IMR-90 (cell line): Measurements from ENCODE around the gene CUL3. TPM values are rescaled to one million over a fixed set of nuclear protein-coding genes. Genes with fewer than 3 reads are reported as not detected.

Experiments
- ATAC-seq: fragments of 200-7000 bp; cut with Tn5 transposase; 2 replicates; pipeline ENCODE4 v1.9.1; 2020; ENCODE audit warnings: low read depth, mild to moderate bottlenecking, moderate library complexity
- BruUV-seq: library from RNA; stranded (reverse); fragments of 400-500 nt; replicated peaks from 2 replicates; lab custom pipeline; 2021; lab: Mats Ljungman, UMichigan
- CTCF ChIA-PET: fragments of 300-600 bp; formaldehyde crosslinking; extraction: SDS; loops from one replicate; lab custom pipeline; 2021; ENCODE audit warnings: antibody characterized with exemption; lab: Yijun Ruan, JAX
- POLR2A ChIA-PET: fragments of 300-600 bp; sonication (Branson Sonifier 250); formaldehyde crosslinking; loops from one replicate; lab custom pipeline; 2022; ENCODE audit warnings: antibody characterized with exemption; ENCODE audit not compliant: unreplicated experiment; lab: Charles Lee
- DNase-seq: peaks from one replicate; pipeline ENCODE4 v3.0.0; 2013
- H2AFZ ChIP-seq: replicated peaks from 2 replicates; pipeline ENCODE3; 2013; ENCODE audit warnings: low read length, mild to moderate bottlenecking; ENCODE audit not compliant: poor library complexity
- H2AK5ac ChIP-seq: 2 replicates; pipeline ENCODE4 v1.6.1; 2013; ENCODE audit warnings: low read depth, low read length, inconsistent platforms
- H2AK9ac ChIP-seq: replicated peaks from 2 replicates; pipeline ENCODE3; 2013; ENCODE audit warnings: mild to moderate bottlenecking, low read depth, low read length, moderate library complexity; ENCODE audit not compliant: poor library complexity
- H2BK120ac ChIP-seq: 2 replicates; pipeline ENCODE4 v1.6.1; 2013; ENCODE audit warnings: low read depth, low read length, inconsistent platforms
- H2BK15ac ChIP-seq: 3 replicates; pipeline ENCODE4 v1.6.1; 2013; ENCODE audit warnings: low read depth, low read length, inconsistent platforms
- H2BK20ac ChIP-seq: 2 replicates; pipeline ENCODE4 v1.6.1; 2013; ENCODE audit warnings: low read depth, mild to moderate bottlenecking, inconsistent platforms, low read length, moderate library complexity
- H2BK5ac ChIP-seq: 2 replicates; pipeline ENCODE4 v1.6.1; 2013; ENCODE audit warnings: mild to moderate bottlenecking, low read depth, low read length, inconsistent platforms; ENCODE audit not compliant: poor library complexity, severe bottlenecking
- H3K14ac ChIP-seq: replicated peaks from 2 replicates; pipeline ENCODE4 v1.6.1; 2013; ENCODE audit warnings: low read depth, low read length, inconsistent platforms
- H3K18ac ChIP-seq: 2 replicates; pipeline ENCODE4 v1.6.1; 2013; ENCODE audit warnings: low read depth, low read length, control low read depth
- H3K23ac ChIP-seq: 2 replicates; pipeline ENCODE4 v1.6.1; 2013; ENCODE audit warnings: low read depth, low read length, inconsistent platforms
- H3K27ac ChIP-seq: 2 replicates; pipeline ENCODE4 v1.5.1; 2013; ENCODE audit warnings: mild to moderate bottlenecking, control low read depth, low read length; ENCODE audit not compliant: insufficient read depth
- H3K27me3 ChIP-seq: 2 replicates; pipeline ENCODE4 v1.6.1; 2013; ENCODE audit warnings: low read length; ENCODE audit not compliant: control insufficient read depth, insufficient read depth
- H3K36me3 ChIP-seq: 2 replicates; pipeline ENCODE4 v1.6.1; 2013; ENCODE audit warnings: low read length, mixed read lengths; ENCODE audit not compliant: control insufficient read depth, insufficient read depth
- H3K4ac ChIP-seq: 2 replicates; pipeline ENCODE4 v1.6.1; 2013; ENCODE audit warnings: low read depth, low read length, inconsistent platforms
- H3K4me1 ChIP-seq: 2 replicates; pipeline ENCODE4 v1.6.1; 2013; ENCODE audit warnings: low read length, mixed read lengths; ENCODE audit not compliant: control insufficient read depth, insufficient read depth
- H3K4me2 ChIP-seq: 2 replicates; pipeline ENCODE4 v1.6.1; 2013; ENCODE audit warnings: low read depth, mild to moderate bottlenecking, control low read depth, low read length, moderate library complexity
- H3K4me3 ChIP-seq: 2 replicates; pipeline ENCODE4 v1.5.1; 2013; ENCODE audit warnings: low read depth, mild to moderate bottlenecking, control low read depth, low read length, moderate library complexity; ENCODE audit not compliant: insufficient read depth
- H3K56ac ChIP-seq: 2 replicates; pipeline ENCODE4 v1.6.1; 2013; ENCODE audit warnings: low read length, inconsistent platforms; ENCODE audit not compliant: insufficient read depth; ENCODE audit errors: extremely low read depth
- H3K79me1 ChIP-seq, 2 experiments: 2 replicates each; pipeline ENCODE4 v1.6.1; 2013; ENCODE audit warnings: low read length in 2 of 2, inconsistent platforms in 1 of 2, low read depth in 1 of 2
- H3K9ac ChIP-seq: 2 replicates; pipeline ENCODE4 v1.6.1; 2013; ENCODE audit warnings: low read depth, low read length, control low read depth
- H3K9me1 ChIP-seq: 2 replicates; pipeline ENCODE4 v1.6.1; 2013; ENCODE audit warnings: low read length, inconsistent platforms; ENCODE audit not compliant: insufficient read depth
- H3K9me3 ChIP-seq: 2 replicates; pipeline ENCODE4 v1.6.1; 2013; ENCODE audit warnings: low read length; ENCODE audit not compliant: control insufficient read depth, insufficient read depth
- H4K20me1 ChIP-seq: 2 replicates; pipeline ENCODE4 v1.6.1; 2013; ENCODE audit warnings: low read length, inconsistent platforms; ENCODE audit not compliant: insufficient read depth
- H4K5ac ChIP-seq: 2 replicates; pipeline ENCODE4 v1.6.1; 2013; ENCODE audit warnings: mild to moderate bottlenecking, low read depth, low read length, control low read depth
- H4K8ac ChIP-seq, 2 experiments: 2 replicates each; pipeline ENCODE4 v1.6.1; 2013; ENCODE audit warnings: low read depth in 2 of 2, low read length in 2 of 2, control low read depth in 1 of 2, inconsistent platforms in 1 of 2
- H4K91ac ChIP-seq: 2 replicates; pipeline ENCODE4 v1.6.1; 2013; ENCODE audit warnings: low read depth, low read length, inconsistent platforms; ENCODE audit not compliant: insufficient read depth
- CEBPB ChIP-seq: IDR thresholded peaks from 2 replicates; pipeline ENCODE4 v1.6.1; 2012; ENCODE audit warnings: low read depth, low read length, improper control_type of control experiment
- CHD1 ChIP-seq: IDR thresholded peaks from 2 replicates; pipeline ENCODE4 v1.6.1; 2012; ENCODE audit warnings: low read depth, low read length, improper control_type of control experiment
- CTCF ChIP-seq: conservative IDR thresholded peaks from 2 replicates; pipeline ENCODE4 v1.5.1; 2012; ENCODE audit warnings: mild to moderate bottlenecking, low read depth, low read length, improper control_type of control experiment
- FOS ChIP-seq: fragments of 150-350 bp; IDR thresholded peaks from 2 replicates; pipeline ENCODE4 v1.6.1; 2016; ENCODE audit warnings: low read depth, low read length
- POLR2A ChIP-seq: IDR thresholded peaks from 2 replicates; pipeline ENCODE4 v1.6.1; 2012; ENCODE audit warnings: mild to moderate bottlenecking, low read depth, low read length
- RAD21 ChIP-seq: IDR thresholded peaks from 2 replicates; pipeline ENCODE4 v1.6.1; 2012; ENCODE audit warnings: low read length, improper control_type of control experiment
- RCOR1 ChIP-seq: IDR thresholded peaks from 2 replicates; pipeline ENCODE4 v1.6.1; 2012; ENCODE audit warnings: mild to moderate bottlenecking, low read length, improper control_type of control experiment; ENCODE audit not compliant: insufficient replicate concordance
- RFX5 ChIP-seq: IDR thresholded peaks from 2 replicates; pipeline ENCODE4 v1.8.0; 2012; ENCODE audit warnings: low read depth, mild to moderate bottlenecking, low read length, moderate library complexity
- SMC3 ChIP-seq: fragments of 150-350 bp; IDR thresholded peaks from 2 replicates; pipeline ENCODE4 v1.6.1; 2016; ENCODE audit warnings: low read depth, mild to moderate bottlenecking, antibody characterized with exemption, low read length, moderate library complexity
- USF2 ChIP-seq: fragments of 150-350 bp; IDR thresholded peaks from 2 replicates; pipeline ENCODE4 v1.6.1; 2017; ENCODE audit warnings: mild to moderate bottlenecking, antibody characterized with exemption, low read length, low read depth
- WGBS, 2 experiments: methylation state at CpG; one replicate each; pipeline versions ENCODE4 v1.1.5 to v1.1.7; 2013; ENCODE audit warnings: missing lambda C conversion rate in 2 of 2; ENCODE audit not compliant: insufficient read length in 1 of 2; ENCODE audit errors: extremely low coverage in 2 of 2; 5-methylcytosine and 5-hydroxymethylcytosine counted together
- dilution Hi-C: fragments of 300-500 bp; cut with HindIII; formaldehyde crosslinking; loops from one replicate; pipeline ENCODE4 v1.14.3; 2018; ENCODE audit warnings: low sequenced_read_pairs; ENCODE audit not compliant: unreplicated experiment
- in situ Hi-C: fragments of 300-500 bp; cut with MboI; formaldehyde crosslinking; loops from 3 replicates; pipeline ENCODE4 v1.14.3; 2019; ENCODE audit warnings: low sequenced_read_pairs, inconsistent platforms, mixed read lengths
- intact Hi-C: fragments of 100-400 bp; cut with micrococcal nuclease; formaldehyde crosslinking; loops from 2 replicates; pipeline ENCODE4 v1.10.0; 2022
- polyA plus RNA-seq, 3 experiments: library from polyadenylated mRNA; depleted of rRNA; stranded (reverse); fragments of >200 nt; gene quantifications; 2 replicates each; pipeline ENCODE4 v1.2.3, GENCODE V29; 2012; ENCODE audit warnings: low replicate concordance in 1 of 3
- total RNA-seq: library from RNA; depleted of rRNA; stranded (reverse); fragments of >200 nt; gene quantifications from 2 replicates; pipeline ENCODE4 v1.2.3, GENCODE V29; 2012

The CUL3 gene
- total and polyA plus RNA-seq, 2 of the 4 experiments (the other 2 are of a cell fraction), result 33.7 to 45.7 TPM

- peaks cover 13% of the 10 kb centered on the region; the same call in 1 of the 2 replicates for H3K4me1 ChIP-seq
- H3K79me1 ChIP-seq, result peaks cover 3 to 39% of the 10 kb centered on the region in 2 experiments; a peak in 3 of 4 replicates
- no peak overlapping the region for H3K23ac ChIP-seq
- no peaks in the 10 kb centered on the region for H3K27me3 ChIP-seq
- H3K4me3 ChIP-seq, result no peak overlapping the region
- dilution Hi-C loops (no loop called here), in situ Hi-C loops (no loop called here), intact Hi-C loops (loop anchor here (10.0 kb wide), 1 partner anchor 63 kb away; no protein-coding TSS in a partner anchor)
- WGBS, 2 experiments, result no CpG with 5 or more reads among the region's 2 CpGs
- H2BK5ac ChIP-seq, result no peak overlapping the region
- no peak overlapping the region for H2AFZ ChIP-seq
- H4K8ac ChIP-seq, result no peak overlapping the region
- no peak overlapping the region for H3K14ac ChIP-seq
- H3K36me3 ChIP-seq, result no peaks in the 10 kb centered on the region
- TF ChIP-seq RFX5 (no peak), RCOR1 (no peak), CHD1 (no peak), USF2 (no peak), RAD21 (no peak), SMC3 (no peak), CEBPB (no peak), CTCF (no peak), POLR2A (no peak), FOS (no peak)
- H2AK5ac ChIP-seq, result no peak overlapping the region
- no peak overlapping the region for H2BK20ac ChIP-seq
- H2BK120ac ChIP-seq, result no peak overlapping the region
- no peak overlapping the region for H3K27ac ChIP-seq
- H3K9me1 ChIP-seq, result peaks cover 7% of the 10 kb centered on the region
- no peak overlapping the region for H3K4ac ChIP-seq
- H4K91ac ChIP-seq, result no peak overlapping the region
- no peaks in the 10 kb centered on the region for H3K9me3 ChIP-seq
- no peak overlapping the region for H2AK9ac ChIP-seq
- ChIA-PET CTCF (no interaction called here), POLR2A (no interaction called here)
- peaks cover 79% of the 10 kb centered on the region for H4K20me1 ChIP-seq
- no peak for ATAC-seq
- no peak overlapping the region for H3K9ac ChIP-seq
- H4K5ac ChIP-seq, result no peak overlapping the region
- DNase-seq, result no peak
- BruUV-seq, result no TSS peak
- no peak overlapping the region for H2BK15ac ChIP-seq
- H3K4me2 ChIP-seq, result no peak overlapping the region
- H3K56ac ChIP-seq, result no peak overlapping the region
- H3K18ac ChIP-seq, result no peak overlapping the region
Observed at GRCh38 chr2:224577541-224577940, 7.6 kb downstream of the CUL3 start.
